Spleen (tissue), 7 donors: ENCODE measurements around the gene NKAIN4.

Experiments
- CTCF ChIP-seq, 11 experiments: fragments of 200-600 bp in 7 of 11; fragments of 450-650 bp in 4 of 11; sonication (generic) in 4 of 11; IDR thresholded peaks in 8 of 11; conservative IDR thresholded peaks in 3 of 11; 1 replicate in 7 of 11; 2 replicates in 4 of 11; pipeline versions ENCODE4 v1.4.0 to v1.8.0; 2016 to 2021; ENCODE audit warnings: antibody characterized with exemption in 11 of 11, inconsistent platforms in 4 of 11, mild to moderate bottlenecking in 1 of 11
- POLR2AphosphoS5 ChIP-seq, 3 donors: sonication (generic); formaldehyde crosslinking; IDR thresholded peaks; one replicate each; pipeline ENCODE4 v1.5.1; 2017; ENCODE audit warnings: antibody characterized with exemption in 3 of 3
- donor health status: DM: no; HTN: no; CAD: no; lungs with moderate emphysema.
- donor health status: DM: no; HTN: no; CAD: no.
- donor health status: DM: no; HTN: no; CAD: no.

GRCh38 chr20:63296531-63297299, 42.5 kb upstream of the NKAIN4 start:
- TF ChIP-seq CTCF (IDR thresholded peaks at IDR 0.05 in 8 of 11, conservative IDR thresholded peaks at IDR 0.05 in 3 of 11) (no peak), POLR2AphosphoS5 (IDR thresholded peaks at IDR 0.05) (no peak)
